SU-DHL-6 (cell line): ENCODE measurements around the gene C1QB.

Experiments used
- H2AFZ ChIP-seq: fragments of 200-600 bp; sonication (generic); 2 replicates; pipeline ENCODE4 v1.6.1; 2014; ENCODE audit warnings: low read depth, mild to moderate bottlenecking, moderate library complexity, mixed read lengths, antibody characterized with exemption, low read length; ENCODE audit not compliant: severe bottlenecking
- H3F3A ChIP-seq: fragments of 200-600 bp; shearing (Covaris generic); 2 replicates; pipeline ENCODE4 v1.6.0; 2016; ENCODE audit warnings: antibody characterized with exemption, mild to moderate bottlenecking; ENCODE audit not compliant: insufficient read depth
- H3K27ac ChIP-seq: fragments of 200-600 bp; sonication (generic); 2 replicates; pipeline ENCODE4 v1.5.1; 2016; ENCODE audit warnings: low read depth, mild to moderate bottlenecking, low read length, moderate library complexity, mixed read lengths
- H3K27me3 ChIP-seq: fragments of 200-600 bp; sonication (generic), shearing (Covaris generic); 2 replicates; pipeline ENCODE4 v1.6.0; 2014; ENCODE audit warnings: mild to moderate bottlenecking, low read length
- H3K36me3 ChIP-seq: fragments of 200-600 bp; sonication (generic); 2 replicates; pipeline ENCODE4 v1.6.1; 2014; ENCODE audit warnings: mild to moderate bottlenecking, low read length, mixed read lengths
- H3K4me2 ChIP-seq: fragments of 300-600, 200-600 bp; shearing (Covaris generic), sonication (generic); 2 replicates; pipeline ENCODE4 v1.6.0; 2014; ENCODE audit warnings: low read length, low read depth, mild to moderate bottlenecking; ENCODE audit not compliant: poor library complexity, severe bottlenecking
- H3K4me3 ChIP-seq: fragments of 200-600 bp; sonication (generic); 2 replicates; pipeline ENCODE4 v1.5.1; 2014; ENCODE audit warnings: antibody characterized with exemption, low read length, mild to moderate bottlenecking, mixed read lengths; ENCODE audit not compliant: insufficient read depth, poor library complexity, severe bottlenecking
- H3K79me2 ChIP-seq: fragments of 200-600 bp; sonication (generic); 2 replicates; pipeline ENCODE4 v1.6.1; 2014; ENCODE audit warnings: mild to moderate bottlenecking, low read length, moderate library complexity; ENCODE audit not compliant: insufficient read depth
- H3K9ac ChIP-seq: fragments of 200-600 bp; sonication (generic); 2 replicates; pipeline ENCODE4 v1.7.0; 2014; ENCODE audit warnings: mild to moderate bottlenecking, low read length
- H3K9me2 ChIP-seq: fragments of 200-600 bp; sonication (generic); replicated peaks from 2 replicates; pipeline ENCODE4 v1.6.1; 2014; ENCODE audit warnings: low read length; ENCODE audit not compliant: insufficient read depth
- H3K9me3 ChIP-seq: fragments of 200-600 bp; sonication (generic); 2 replicates; pipeline ENCODE4 v1.6.1; 2014; ENCODE audit warnings: low read length, mixed read lengths; ENCODE audit not compliant: insufficient read depth
- H4K20me1 ChIP-seq: fragments of 200-600 bp; sonication (generic); 2 replicates; pipeline ENCODE4 v1.6.1; 2014; ENCODE audit warnings: low read depth, mild to moderate bottlenecking, antibody characterized with exemption, low read length, moderate library complexity, mixed read lengths
- EZH2phosphoT487 ChIP-seq: fragments of 200-600 bp; sonication (generic), shearing (Covaris generic); conservative IDR thresholded peaks from 2 replicates; pipeline ENCODE4 v1.6.1; 2018; ENCODE audit warnings: mild to moderate bottlenecking, antibody characterized with exemption, low read length, moderate library complexity, mixed read lengths
- TF ChIP-seq, protein P1 (sequence below): fragments of 200-600 bp; sonication (generic); IDR thresholded peaks from one replicate; pipeline ENCODE4 v1.5.1; 2017; ENCODE audit warnings: antibody characterized with exemption, mild to moderate bottlenecking, low read length, moderate library complexity; ENCODE audit not compliant: insufficient read depth, poor library complexity, severe bottlenecking

Gene C1QB

GRCh38 chr1:22609291-22609690 is 43.7 kb upstream of the C1QB start:
- Histone ChIP-seq H3K27ac (no peak overlapping the region), H3K4me2 (no peak overlapping the region), H3K9me3 (no peaks in the 10 kb centered on the region), H3K9ac (no peak overlapping the region), H3K4me3 (no peak overlapping the region), H3K27me3 (no peaks in the 10 kb centered on the region), H3K9me2 (no peaks in the 10 kb centered on the region), H3K36me3 (no peaks in the 10 kb centered on the region), H2AFZ (no peak overlapping the region), H4K20me1 (no peaks in the 10 kb centered on the region), H3K79me2 (no peaks in the 10 kb centered on the region), H3F3A (no peaks in the 10 kb centered on the region)
- TF ChIP-seq EZH2phosphoT487, result no peak
- TF ChIP-seq, protein P1, sequence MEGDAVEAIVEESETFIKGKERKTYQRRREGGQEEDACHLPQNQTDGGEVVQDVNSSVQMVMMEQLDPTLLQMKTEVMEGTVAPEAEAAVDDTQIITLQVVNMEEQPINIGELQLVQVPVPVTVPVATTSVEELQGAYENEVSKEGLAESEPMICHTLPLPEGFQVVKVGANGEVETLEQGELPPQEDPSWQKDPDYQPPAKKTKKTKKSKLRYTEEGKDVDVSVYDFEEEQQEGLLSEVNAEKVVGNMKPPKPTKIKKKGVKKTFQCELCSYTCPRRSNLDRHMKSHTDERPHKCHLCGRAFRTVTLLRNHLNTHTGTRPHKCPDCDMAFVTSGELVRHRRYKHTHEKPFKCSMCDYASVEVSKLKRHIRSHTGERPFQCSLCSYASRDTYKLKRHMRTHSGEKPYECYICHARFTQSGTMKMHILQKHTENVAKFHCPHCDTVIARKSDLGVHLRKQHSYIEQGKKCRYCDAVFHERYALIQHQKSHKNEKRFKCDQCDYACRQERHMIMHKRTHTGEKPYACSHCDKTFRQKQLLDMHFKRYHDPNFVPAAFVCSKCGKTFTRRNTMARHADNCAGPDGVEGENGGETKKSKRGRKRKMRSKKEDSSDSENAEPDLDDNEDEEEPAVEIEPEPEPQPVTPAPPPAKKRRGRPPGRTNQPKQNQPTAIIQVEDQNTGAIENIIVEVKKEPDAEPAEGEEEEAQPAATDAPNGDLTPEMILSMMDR, result no peak

DNA sequence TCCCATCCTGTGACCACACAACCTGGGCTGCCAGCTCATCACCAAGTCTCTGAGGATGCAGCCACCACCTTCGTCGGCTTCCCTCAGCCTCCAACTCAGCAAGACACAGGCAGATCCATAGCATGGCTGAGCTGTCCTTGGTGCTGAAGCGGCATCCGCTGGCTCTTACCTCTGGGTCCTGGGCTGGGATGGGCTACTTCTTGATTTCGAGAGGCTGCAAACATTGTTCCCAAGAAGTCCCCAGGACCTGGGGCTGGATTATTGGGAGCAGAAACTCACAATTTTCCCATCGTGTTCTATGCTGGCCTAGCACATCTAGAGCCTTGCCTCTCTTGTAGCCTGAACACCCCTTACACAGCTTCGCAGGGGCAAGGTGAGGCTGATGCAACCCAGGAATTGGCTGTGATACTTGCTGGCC is 41.5 kb upstream of the C1QB start:
- no peak overlapping the region for H3K27ac ChIP-seq
- H3K36me3 ChIP-seq, result no peaks in the 10 kb centered on the region
- no peaks in the 10 kb centered on the region for H3K9me2 ChIP-seq
- H3K27me3 ChIP-seq, result no peaks in the 10 kb centered on the region
- no peak overlapping the region for H2AFZ ChIP-seq
- no peaks in the 10 kb centered on the region for H3F3A ChIP-seq
- no peaks in the 10 kb centered on the region for H3K79me2 ChIP-seq
- no peaks in the 10 kb centered on the region for H4K20me1 ChIP-seq
- no peak overlapping the region for H3K4me3 ChIP-seq
- no peak overlapping the region for H3K4me2 ChIP-seq
- TF ChIP-seq, protein P1, result no peak
- no peak overlapping the region for H3K9ac ChIP-seq
- H3K9me3 ChIP-seq, result no peaks in the 10 kb centered on the region

GRCh38 chr1:22612671-22613571 is 40.1 kb upstream of the C1QB start:
- H4K20me1 ChIP-seq, result no peaks in the 10 kb centered on the region

More at GRCh38 chr1:22612671-22613571, 40.1 kb upstream of the C1QB start:
- Histone ChIP-seq H3K4me3 (no peak overlapping the region), H3K9me3 (no peaks in the 10 kb centered on the region), H3F3A (no peaks in the 10 kb centered on the region), H3K36me3 (no peaks in the 10 kb centered on the region), H3K9ac (no peak overlapping the region), H3K27ac (no peak overlapping the region), H3K27me3 (no peaks in the 10 kb centered on the region), H2AFZ (no peak overlapping the region), H3K4me2 (no peak overlapping the region), H3K79me2 (no peaks in the 10 kb centered on the region), H3K9me2 (no peaks in the 10 kb centered on the region)
- TF ChIP-seq, protein P1, result no peak
- no peak for TF ChIP-seq EZH2phosphoT487
